ENCODE results near the gene OR4N5. TPM values are rescaled to one million over a fixed set of nuclear protein-coding genes. Genes with fewer than 3 reads are reported as not detected.

Gene OR4N5
- total and polyA plus RNA-seq, 4 donors, result not detected

DNA sequence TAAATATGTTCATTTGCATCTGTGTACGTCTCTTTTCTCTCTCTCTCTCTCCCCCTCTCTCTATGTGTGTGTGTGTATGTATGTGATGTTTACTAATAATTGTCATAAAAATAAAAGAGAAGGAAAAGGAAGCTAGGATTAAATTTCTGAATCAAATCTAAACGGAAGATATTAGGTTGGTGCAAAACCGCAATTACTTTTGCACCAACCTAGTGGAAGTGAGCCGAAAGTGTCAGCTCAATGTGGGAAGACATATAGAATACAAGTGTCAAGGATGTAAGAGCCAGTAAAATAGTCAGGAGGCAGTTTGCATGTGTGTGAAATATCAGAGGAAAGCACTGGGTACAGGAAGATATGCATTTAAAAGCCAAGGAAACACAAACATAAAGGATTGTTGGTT, 46.6 kb upstream of the OR4N5 start:
- TF ChIP-seq, protein P1, sequence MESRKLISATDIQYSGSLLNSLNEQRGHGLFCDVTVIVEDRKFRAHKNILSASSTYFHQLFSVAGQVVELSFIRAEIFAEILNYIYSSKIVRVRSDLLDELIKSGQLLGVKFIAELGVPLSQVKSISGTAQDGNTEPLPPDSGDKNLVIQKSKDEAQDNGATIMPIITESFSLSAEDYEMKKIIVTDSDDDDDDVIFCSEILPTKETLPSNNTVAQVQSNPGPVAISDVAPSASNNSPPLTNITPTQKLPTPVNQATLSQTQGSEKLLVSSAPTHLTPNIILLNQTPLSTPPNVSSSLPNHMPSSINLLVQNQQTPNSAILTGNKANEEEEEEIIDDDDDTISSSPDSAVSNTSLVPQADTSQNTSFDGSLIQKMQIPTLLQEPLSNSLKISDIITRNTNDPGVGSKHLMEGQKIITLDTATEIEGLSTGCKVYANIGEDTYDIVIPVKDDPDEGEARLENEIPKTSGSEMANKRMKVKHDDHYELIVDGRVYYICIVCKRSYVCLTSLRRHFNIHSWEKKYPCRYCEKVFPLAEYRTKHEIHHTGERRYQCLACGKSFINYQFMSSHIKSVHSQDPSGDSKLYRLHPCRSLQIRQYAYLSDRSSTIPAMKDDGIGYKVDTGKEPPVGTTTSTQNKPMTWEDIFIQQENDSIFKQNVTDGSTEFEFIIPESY (IDR thresholded peaks at IDR 0.05), result no peak
- TF ChIP-seq, protein P2, sequence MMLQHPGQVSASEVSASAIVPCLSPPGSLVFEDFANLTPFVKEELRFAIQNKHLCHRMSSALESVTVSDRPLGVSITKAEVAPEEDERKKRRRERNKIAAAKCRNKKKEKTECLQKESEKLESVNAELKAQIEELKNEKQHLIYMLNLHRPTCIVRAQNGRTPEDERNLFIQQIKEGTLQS (IDR thresholded peaks at IDR 0.05), result no peak
- no peak for TF ChIP-seq YY1 (IDR thresholded peaks at IDR 0.05)
- TF ChIP-seq, protein P3, sequence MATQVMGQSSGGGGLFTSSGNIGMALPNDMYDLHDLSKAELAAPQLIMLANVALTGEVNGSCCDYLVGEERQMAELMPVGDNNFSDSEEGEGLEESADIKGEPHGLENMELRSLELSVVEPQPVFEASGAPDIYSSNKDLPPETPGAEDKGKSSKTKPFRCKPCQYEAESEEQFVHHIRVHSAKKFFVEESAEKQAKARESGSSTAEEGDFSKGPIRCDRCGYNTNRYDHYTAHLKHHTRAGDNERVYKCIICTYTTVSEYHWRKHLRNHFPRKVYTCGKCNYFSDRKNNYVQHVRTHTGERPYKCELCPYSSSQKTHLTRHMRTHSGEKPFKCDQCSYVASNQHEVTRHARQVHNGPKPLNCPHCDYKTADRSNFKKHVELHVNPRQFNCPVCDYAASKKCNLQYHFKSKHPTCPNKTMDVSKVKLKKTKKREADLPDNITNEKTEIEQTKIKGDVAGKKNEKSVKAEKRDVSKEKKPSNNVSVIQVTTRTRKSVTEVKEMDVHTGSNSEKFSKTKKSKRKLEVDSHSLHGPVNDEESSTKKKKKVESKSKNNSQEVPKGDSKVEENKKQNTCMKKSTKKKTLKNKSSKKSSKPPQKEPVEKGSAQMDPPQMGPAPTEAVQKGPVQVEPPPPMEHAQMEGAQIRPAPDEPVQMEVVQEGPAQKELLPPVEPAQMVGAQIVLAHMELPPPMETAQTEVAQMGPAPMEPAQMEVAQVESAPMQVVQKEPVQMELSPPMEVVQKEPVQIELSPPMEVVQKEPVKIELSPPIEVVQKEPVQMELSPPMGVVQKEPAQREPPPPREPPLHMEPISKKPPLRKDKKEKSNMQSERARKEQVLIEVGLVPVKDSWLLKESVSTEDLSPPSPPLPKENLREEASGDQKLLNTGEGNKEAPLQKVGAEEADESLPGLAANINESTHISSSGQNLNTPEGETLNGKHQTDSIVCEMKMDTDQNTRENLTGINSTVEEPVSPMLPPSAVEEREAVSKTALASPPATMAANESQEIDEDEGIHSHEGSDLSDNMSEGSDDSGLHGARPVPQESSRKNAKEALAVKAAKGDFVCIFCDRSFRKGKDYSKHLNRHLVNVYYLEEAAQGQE (IDR thresholded peaks at IDR 0.05), result no peak
- no peak for TF ChIP-seq HNF4G (IDR thresholded peaks at IDR 0.05)
- TF ChIP-seq, protein P4, sequence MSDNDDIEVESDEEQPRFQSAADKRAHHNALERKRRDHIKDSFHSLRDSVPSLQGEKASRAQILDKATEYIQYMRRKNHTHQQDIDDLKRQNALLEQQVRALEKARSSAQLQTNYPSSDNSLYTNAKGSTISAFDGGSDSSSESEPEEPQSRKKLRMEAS (IDR thresholded peaks at IDR 0.05), result no peak
- no peak for TF ChIP-seq TAF1 (conservative IDR thresholded peaks at IDR 0.05)
- no peak for TF ChIP-seq EGR1 (IDR thresholded peaks at IDR 0.05; ENCODE audit: low read depth in 2 of 2)
- no peak for TF ChIP-seq NR2F2 (IDR thresholded peaks at IDR 0.05)
- TF ChIP-seq RAD21 (IDR thresholded peaks at IDR 0.05), result no peak
- no peak for TF ChIP-seq GABPA (IDR thresholded peaks at IDR 0.05 in 1 of 2, conservative IDR thresholded peaks at IDR 0.05 in 1 of 2)
- TF ChIP-seq, protein P5, sequence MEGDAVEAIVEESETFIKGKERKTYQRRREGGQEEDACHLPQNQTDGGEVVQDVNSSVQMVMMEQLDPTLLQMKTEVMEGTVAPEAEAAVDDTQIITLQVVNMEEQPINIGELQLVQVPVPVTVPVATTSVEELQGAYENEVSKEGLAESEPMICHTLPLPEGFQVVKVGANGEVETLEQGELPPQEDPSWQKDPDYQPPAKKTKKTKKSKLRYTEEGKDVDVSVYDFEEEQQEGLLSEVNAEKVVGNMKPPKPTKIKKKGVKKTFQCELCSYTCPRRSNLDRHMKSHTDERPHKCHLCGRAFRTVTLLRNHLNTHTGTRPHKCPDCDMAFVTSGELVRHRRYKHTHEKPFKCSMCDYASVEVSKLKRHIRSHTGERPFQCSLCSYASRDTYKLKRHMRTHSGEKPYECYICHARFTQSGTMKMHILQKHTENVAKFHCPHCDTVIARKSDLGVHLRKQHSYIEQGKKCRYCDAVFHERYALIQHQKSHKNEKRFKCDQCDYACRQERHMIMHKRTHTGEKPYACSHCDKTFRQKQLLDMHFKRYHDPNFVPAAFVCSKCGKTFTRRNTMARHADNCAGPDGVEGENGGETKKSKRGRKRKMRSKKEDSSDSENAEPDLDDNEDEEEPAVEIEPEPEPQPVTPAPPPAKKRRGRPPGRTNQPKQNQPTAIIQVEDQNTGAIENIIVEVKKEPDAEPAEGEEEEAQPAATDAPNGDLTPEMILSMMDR (IDR thresholded peaks at IDR 0.05; ENCODE audit: low read depth, low read length, missing input control), result no peak
- TF ChIP-seq FOXA1 (IDR thresholded peaks at IDR 0.05), result no peak
- no peak for TF ChIP-seq HNF4A (conservative IDR thresholded peaks at IDR 0.05)
- no peak for TF ChIP-seq FOXA2 (IDR thresholded peaks at IDR 0.05)
- no peak for TF ChIP-seq RXRA (IDR thresholded peaks at IDR 0.05)
- no peak for TF ChIP-seq JUND (IDR thresholded peaks at IDR 0.05)
- no peak for TF ChIP-seq SP1 (IDR thresholded peaks at IDR 0.05)
- H3K4me1 ChIP-seq (ENCODE audit: control insufficient read depth in 4 of 4, insufficient read depth in 4 of 4, low read length in 3 of 4), result no peaks in the 10 kb centered on the region
- H3K27ac ChIP-seq (ENCODE audit: low read depth in 1 of 2, low read length in 2 of 2), result no peak overlapping the region
- no peaks in the 10 kb centered on the region for H3K9me3 ChIP-seq (ENCODE audit: control insufficient read depth in 4 of 4, low read length in 3 of 4)
- H3K4me3 ChIP-seq (ENCODE audit: low read depth in 1 of 3, low read length in 3 of 3), result no peak overlapping the region
- no peak overlapping the region for H3K9ac ChIP-seq (ENCODE audit: low read depth in 1 of 2, low read length in 2 of 2)
- H3K36me3 ChIP-seq (ENCODE audit: control insufficient read depth in 4 of 4, insufficient read depth in 3 of 4, low read depth in 1 of 4, low read length in 3 of 4), result no peaks in the 10 kb centered on the region
- DNase-seq (ENCODE audit: low spot score), result no peak
- WGBS, result 25% methylated on average over 4 of the region's 4 CpGs
- H3K27me3 ChIP-seq (ENCODE audit: control insufficient read depth in 4 of 4, insufficient read depth in 4 of 4, low read length in 3 of 4), result no peaks in the 10 kb centered on the region

All from liver (tissue), 9 donors.